Fibroblast of lung (primary cell): ENCODE results near the gene ROR2. TPM values are rescaled to one million over a fixed set of nuclear protein-coding genes. Genes with fewer than 3 reads are reported as not detected.

Source experiments
- DNase-seq, 2 donors: peaks; one replicate each; pipeline versions ENCODE4 v3.0.0 to v3.0.0-alpha.2; 2010; ENCODE audit warnings: low read depth in 2 of 2
- H2AFZ ChIP-seq: 2 replicates; pipeline ENCODE4 v1.5.1; 2012; ENCODE audit warnings: low read length, control low read depth, inconsistent platforms
- H3K27ac ChIP-seq: 2 replicates; pipeline ENCODE4 v1.5.1; 2011; ENCODE audit warnings: low read length, control low read depth; ENCODE audit not compliant: insufficient read depth
- H3K27me3 ChIP-seq: 2 replicates; pipeline ENCODE4 v1.5.1; 2011; ENCODE audit warnings: mild to moderate bottlenecking, low read length; ENCODE audit not compliant: control insufficient read depth, insufficient read depth
- H3K36me3 ChIP-seq: 2 replicates; pipeline ENCODE4 v1.5.1; 2011; ENCODE audit warnings: low read length; ENCODE audit not compliant: control insufficient read depth, insufficient read depth
- H3K4me1 ChIP-seq: 2 replicates; pipeline ENCODE4 v1.5.1; 2011; ENCODE audit warnings: low read length; ENCODE audit not compliant: control insufficient read depth, insufficient read depth; ENCODE audit errors: extremely low read depth
- H3K4me2 ChIP-seq: 2 replicates; pipeline ENCODE4 v1.5.1; 2011; ENCODE audit warnings: low read length, control low read depth; ENCODE audit not compliant: insufficient read depth; ENCODE audit errors: extremely low read depth
- H3K4me3 ChIP-seq, 4 experiments: fragments of 200-600 bp in 1 of 4; sonication (generic) in 1 of 4; replicated peaks in 1 of 4; 2 replicates each; pipeline ENCODE4 v1.5.1; 2011 to 2016; ENCODE audit warnings: low read length in 4 of 4, low read depth in 3 of 4, mild to moderate bottlenecking in 3 of 4, control low read depth in 2 of 4, inconsistent platforms in 1 of 4, mixed read lengths in 1 of 4; ENCODE audit not compliant: insufficient read depth in 1 of 4; ENCODE audit errors: control extremely low read depth in 1 of 4
- H3K79me2 ChIP-seq: 2 replicates; pipeline ENCODE4 v1.5.1; 2012; ENCODE audit warnings: mild to moderate bottlenecking, low read length, inconsistent platforms; ENCODE audit not compliant: control insufficient read depth, insufficient read depth
- H3K9ac ChIP-seq: 2 replicates; pipeline ENCODE4 v1.5.1; 2011; ENCODE audit warnings: mild to moderate bottlenecking, low read length, control low read depth; ENCODE audit not compliant: insufficient read depth
- H3K9me3 ChIP-seq: 2 replicates; pipeline ENCODE4 v1.5.1; 2012; ENCODE audit warnings: low read depth, low read length; ENCODE audit not compliant: control insufficient read depth, insufficient read depth
- H4K20me1 ChIP-seq: 2 replicates; pipeline ENCODE4 v1.5.1; 2011; ENCODE audit warnings: low read length; ENCODE audit not compliant: control insufficient read depth, insufficient read depth; ENCODE audit errors: extremely low read depth
- CTCF ChIP-seq, 2 donors: IDR thresholded peaks in 1 of 2; conservative IDR thresholded peaks in 1 of 2; 1 replicate in 1 of 2; 2 replicates in 1 of 2; pipeline ENCODE4 v1.5.1; 2011 to 2012; ENCODE audit warnings: low read length in 2 of 2, control low read depth in 1 of 2, inconsistent platforms in 1 of 2, low read depth in 1 of 2, mild to moderate bottlenecking in 1 of 2
- EZH2 ChIP-seq: IDR thresholded peaks from 2 replicates; pipeline ENCODE4 v1.5.1; 2012; ENCODE audit warnings: low read length, control low read depth, mild to moderate bottlenecking; ENCODE audit errors: missing control alignments
- polyA plus RNA-seq, 2 donors: library from polyadenylated mRNA; depleted of rRNA in 1 of 2; stranded (reverse) in 1 of 2; unstranded in 1 of 2; fragments of >200 nt; gene quantifications; 2 replicates each; pipeline ENCODE4 v1.2.1, GENCODE V29; 2011 to 2012; ENCODE audit warnings: missing spikeins in 1 of 2
- total RNA-seq: library from RNA; depleted of rRNA; stranded (reverse); fragments of >200 nt; gene quantifications from 2 replicates; pipeline ENCODE4 v1.2.1, GENCODE V29; 2014

The ROR2 gene
- total and polyA plus RNA-seq, 2 donors (not counting 1 experiment from before 2014, with no cell fraction given), result 2.3 to 27.9 TPM

DNA sequence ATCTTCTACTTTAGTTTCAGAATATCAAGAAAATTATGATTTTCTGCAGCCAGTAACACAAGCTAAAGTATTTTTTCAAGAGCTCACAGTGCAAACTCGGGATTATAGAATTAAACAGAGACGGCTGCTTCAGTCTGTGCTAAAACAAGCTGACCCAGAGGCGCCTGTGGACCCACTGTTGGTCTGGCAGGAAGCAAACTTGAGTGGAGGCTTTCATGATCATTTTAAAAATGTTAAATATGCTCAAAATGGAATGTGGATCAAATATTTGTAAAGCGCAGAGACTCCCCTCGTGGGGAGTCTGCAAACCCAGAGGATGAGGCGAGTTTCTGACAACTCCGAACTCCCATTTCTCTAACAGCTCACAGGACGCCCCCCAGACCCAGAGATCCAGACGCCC, 13.0 kb downstream of the ROR2 start:
- no peak overlapping the region for H3K9ac ChIP-seq
- peak overlapping the region; percentile 13 for H3K4me2 ChIP-seq

DNA sequence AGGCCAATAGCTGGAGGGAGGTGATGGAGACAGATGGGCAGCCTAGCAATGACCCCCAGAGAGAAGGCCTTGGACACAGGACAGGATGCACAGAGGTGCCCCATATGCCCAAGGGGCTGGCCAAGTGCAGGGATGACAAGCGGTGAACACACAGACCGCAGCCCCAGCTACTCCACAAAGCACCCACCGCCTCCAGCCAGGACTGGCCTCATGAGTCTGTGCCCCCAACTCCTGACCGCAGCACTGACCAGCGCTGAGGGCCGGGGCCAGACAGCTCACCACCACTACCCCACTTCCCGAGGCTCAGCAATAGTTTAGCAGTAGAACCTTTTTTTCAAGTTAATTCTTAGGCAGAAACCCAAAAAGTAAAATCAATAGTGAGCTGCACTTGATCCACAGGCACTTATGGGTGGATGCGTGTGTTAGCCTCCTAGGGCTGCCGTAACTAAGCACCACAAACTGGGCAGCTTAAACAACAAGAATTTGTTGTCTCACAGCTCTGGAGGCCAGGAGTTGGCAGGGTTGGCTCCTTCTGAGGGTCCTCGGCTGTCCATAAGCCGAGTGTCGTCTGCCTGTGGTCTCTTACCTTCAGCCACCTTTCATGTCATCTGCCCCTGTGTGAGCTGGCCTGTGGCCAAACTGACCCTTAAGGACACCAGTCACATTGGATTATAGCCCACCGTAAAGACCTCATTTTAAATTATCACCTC, 14.1 kb downstream of the ROR2 start:
- H3K79me2 ChIP-seq, result no peaks in the 10 kb centered on the region
- H3K27ac ChIP-seq, result no peak overlapping the region
- H3K4me1 ChIP-seq, result peaks cover 2% of the 10 kb centered on the region

More for the DNA sequence above, 13.0 kb downstream of the ROR2 start:
- no peak for TF ChIP-seq EZH2
- no peak for TF ChIP-seq CTCF (conservative IDR thresholded peaks at IDR 0.05 in 1 of 2, IDR thresholded peaks at IDR 0.05 in 1 of 2; ENCODE audit: low read depth in 1 of 2, low read length in 2 of 2)
- no peaks in the 10 kb centered on the region for H3K9me3 ChIP-seq
- DNase-seq, result no peak
- no peak overlapping the region for H2AFZ ChIP-seq
- H3K36me3 ChIP-seq, result no peaks in the 10 kb centered on the region
- H3K4me3 ChIP-seq, result no peak overlapping the region
- H4K20me1 ChIP-seq, result no peaks in the 10 kb centered on the region
- peaks cover 2% of the 10 kb centered on the region for H3K4me1 ChIP-seq
- H3K79me2 ChIP-seq, result no peaks in the 10 kb centered on the region
- no peak overlapping the region for H3K27ac ChIP-seq
- no peaks in the 10 kb centered on the region for H3K27me3 ChIP-seq

More for the DNA sequence above, 14.1 kb downstream of the ROR2 start:
- no peak for DNase-seq
- Histone ChIP-seq H3K36me3 (no peaks in the 10 kb centered on the region), H4K20me1 (no peaks in the 10 kb centered on the region), H3K9ac (no peak overlapping the region), H2AFZ (no peak overlapping the region), H3K9me3 (no peaks in the 10 kb centered on the region), H3K4me2 (no peak overlapping the region), H3K4me3 (no peak overlapping the region), H3K27me3 (no peaks in the 10 kb centered on the region)
- TF ChIP-seq EZH2 (no peak), CTCF (conservative IDR thresholded peaks at IDR 0.05 in 1 of 2, IDR thresholded peaks at IDR 0.05 in 1 of 2; ENCODE audit: low read depth in 1 of 2, low read length in 2 of 2) (no peak)
